Fibroblast of pulmonary artery (primary cell): Measurements from ENCODE around the gene PROSER3.

Source experiments
- DNase-seq: peaks from one replicate; pipeline ENCODE4 v3.0.0-alpha.2; 2010; ENCODE audit warnings: low read depth
- H3K4me3 ChIP-seq: replicated peaks from 2 replicates; pipeline ENCODE4 v1.5.1; 2011; ENCODE audit warnings: low read depth, mild to moderate bottlenecking, control low read depth, low read length, moderate library complexity
- CTCF ChIP-seq: IDR thresholded peaks from 2 replicates; pipeline ENCODE4 v1.5.1; 2011; ENCODE audit warnings: mild to moderate bottlenecking, control low read depth, low read length, inconsistent platforms; ENCODE audit errors: missing control alignments

The PROSER3 gene

GRCh38 chr19:35740423-35741202 lies 17.4 kb upstream of the PROSER3 start:
- peak; percentile 97 for DNase-seq
- peak; percentile 7 for TF ChIP-seq CTCF
- H3K4me3 ChIP-seq = peak overlapping the region; percentile 63

GRCh38 chr19:35741203-35741515 lies 16.8 kb upstream of the PROSER3 start:
- DNase-seq = no peak
- no peak for TF ChIP-seq CTCF
- peak overlapping the region; percentile 63 for H3K4me3 ChIP-seq

- H3K4me3 ChIP-seq = no peak within 1 kb of the TSS
- no peak for DNase-seq
- TF ChIP-seq CTCF = no peak
Observed at GRCh38 chr19:35742121-35742724, 15.8 kb upstream of the PROSER3 start, which contains the start of gene IGFLR1. TSS of gene IGFLR1 (minus strand) at chr19:35742452. CDS start at chr19:35741180, 1,272 bp downstream.

- DNase-seq = no peak
- TF ChIP-seq CTCF = no peak
- H3K4me3 ChIP-seq = no peak overlapping the region
Observed at GRCh38 chr19:35743640-35744429, 14.1 kb upstream of the PROSER3 start.

GRCh38 chr19:35744430-35745327 lies 13.3 kb upstream of the PROSER3 start:
- TF ChIP-seq CTCF = peak; percentile 45
- H3K4me3 ChIP-seq = peak overlapping the region; percentile 92

GRCh38 chr19:35745328-35746086 lies 12.5 kb upstream of the PROSER3 start, which contains the start of the genes PSENEN and U2AF1L4:
TSS of gene PSENEN (plus strand) at chr19:35745651. CDS start at chr19:35745931, 280 bp downstream.
TSS of gene U2AF1L4 (minus strand) at chr19:35745418. CDS start at chr19:35745391, 27 bp downstream.
- TF ChIP-seq CTCF = no peak
- peak; percentile 100 for DNase-seq
- H3K4me3 ChIP-seq = peak within 1 kb of the TSS; percentile 92

More at GRCh38 chr19:35744430-35745327, 13.3 kb upstream of the PROSER3 start:
- DNase-seq = peak; percentile 96
